NCI-H69 (cell line): ENCODE data around the gene CNEP1R1.
A peak's percentile ranks its signal among the peaks of the same experiment; 100 is the strongest.

ENCODE experiments used
- DNase-seq: peaks from one replicate; lab custom pipeline; 2025; lab: John Stamatoyannopoulos, UW

The CNEP1R1 gene

GRCh38 chr16:50017553-50017952 is 7.5 kb upstream of the CNEP1R1 start:
- DNase-seq: no peak

GRCh38 chr16:50021544-50021943 is 3.5 kb upstream of the CNEP1R1 start:
- peak; percentile 50 for DNase-seq

DNA sequence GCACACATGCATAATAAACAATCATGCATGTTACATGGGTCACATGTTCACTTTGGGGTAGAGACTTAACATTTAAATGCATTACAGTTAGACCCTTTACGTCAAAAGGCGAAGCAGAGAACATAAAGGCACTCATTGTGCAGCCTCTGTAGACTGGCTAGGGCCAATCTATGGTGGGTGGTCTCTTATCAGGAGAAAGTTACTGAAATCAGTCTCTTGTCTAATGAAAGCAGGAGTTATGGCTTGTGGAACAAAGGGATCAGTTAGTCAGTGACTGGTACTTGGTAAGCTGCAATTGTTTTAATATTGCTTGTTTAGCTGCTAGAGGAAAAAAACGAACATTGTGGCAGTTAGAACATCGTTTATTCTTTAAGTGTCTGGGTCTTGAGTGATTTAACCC is 1.4 kb upstream of the CNEP1R1 start:
- no peak for DNase-seq

DNA sequence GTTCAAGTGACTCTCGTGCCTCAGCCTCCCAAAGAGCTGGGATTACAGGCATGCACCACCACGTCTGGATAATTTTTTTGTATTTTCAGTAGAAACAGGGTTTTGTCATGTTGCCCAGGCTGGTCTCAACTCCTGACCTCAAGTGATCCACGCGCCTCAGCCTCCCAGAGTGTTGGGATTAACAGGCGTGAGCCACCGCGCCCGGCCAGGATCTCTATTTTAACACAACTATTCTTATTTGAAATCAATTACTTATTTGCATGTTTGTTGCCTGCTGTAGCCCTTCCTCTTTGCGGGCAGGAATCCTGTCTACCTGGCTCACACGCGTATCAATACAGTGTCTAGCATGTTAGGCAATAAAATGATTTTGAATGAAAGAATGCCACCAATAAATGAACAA is 818 bp upstream of the CNEP1R1 start:
- DNase-seq: no peak

- DNase-seq: peak; percentile 52
Measured at GRCh38 chr16:50025537-50025931, 509 bp downstream of the CNEP1R1 start.

GRCh38 chr16:50027829-50028228 is 2.8 kb downstream of the CNEP1R1 start:
- DNase-seq: no peak

GRCh38 chr16:50035468-50035992 is 10.5 kb downstream of the CNEP1R1 start:
- peak; percentile 13 for DNase-seq

GRCh38 chr16:50036426-50036825 is 11.4 kb downstream of the CNEP1R1 start:
- DNase-seq: peak; percentile 82

- no peak for DNase-seq
Measured at GRCh38 chr16:50037662-50038220, 12.7 kb downstream of the CNEP1R1 start.

DNA sequence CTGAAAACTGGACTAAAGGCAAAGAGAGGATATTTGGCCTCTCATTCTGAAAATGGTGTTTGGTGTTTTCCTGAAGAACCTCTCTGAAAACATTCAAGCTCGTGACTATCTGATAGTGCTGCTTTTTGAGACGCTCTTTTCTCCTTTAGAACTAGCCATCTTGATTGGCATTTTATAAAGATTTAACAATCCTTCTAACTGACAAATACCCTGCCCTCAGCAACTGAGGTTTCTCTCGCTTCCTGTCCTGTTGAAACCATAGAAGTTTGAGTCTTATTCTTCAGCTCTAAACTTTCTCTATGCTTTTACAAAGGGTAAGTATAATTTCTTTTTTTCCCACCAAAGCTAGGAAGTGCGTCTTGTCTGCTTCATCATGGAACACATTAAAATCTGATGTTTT is 13.3 kb downstream of the CNEP1R1 start:
- no peak for DNase-seq

DNA sequence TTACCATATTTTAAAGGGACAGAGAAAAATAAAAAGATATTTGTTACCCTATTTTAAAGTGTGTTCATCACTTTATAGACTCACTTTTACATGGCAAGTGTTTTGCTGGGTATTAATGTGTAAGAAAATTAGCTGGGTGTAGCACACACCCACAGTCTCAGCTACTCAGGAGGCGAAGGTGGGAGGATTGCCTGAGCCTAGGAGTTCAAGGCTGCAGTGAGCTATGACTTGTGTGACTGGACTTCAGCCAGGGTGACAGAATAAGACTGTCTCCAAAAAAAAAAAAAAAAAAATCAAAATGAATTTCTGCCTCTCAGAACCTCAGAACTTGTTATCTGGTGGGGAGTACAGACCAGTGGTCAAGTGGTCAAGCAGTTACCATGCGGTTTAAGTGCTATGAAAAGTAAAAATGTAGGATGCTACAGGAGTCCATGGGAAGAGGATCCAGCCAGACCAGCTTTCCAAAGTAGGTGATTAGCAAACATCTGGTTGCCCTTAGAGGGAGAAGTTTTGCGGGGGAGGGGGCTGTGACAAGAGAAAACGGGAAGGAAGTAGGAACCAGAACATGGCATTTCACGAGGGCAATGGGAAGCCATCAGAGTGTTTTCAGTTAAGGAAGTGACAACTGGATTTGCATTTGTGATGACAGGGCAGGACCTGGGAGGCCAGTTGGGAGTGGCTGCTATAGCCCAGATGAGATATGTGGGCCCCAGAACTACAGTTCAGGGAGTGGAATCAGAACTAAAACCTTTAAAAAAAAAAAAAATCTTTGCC is 13.9 kb downstream of the CNEP1R1 start:
- DNase-seq: no peak

DNA sequence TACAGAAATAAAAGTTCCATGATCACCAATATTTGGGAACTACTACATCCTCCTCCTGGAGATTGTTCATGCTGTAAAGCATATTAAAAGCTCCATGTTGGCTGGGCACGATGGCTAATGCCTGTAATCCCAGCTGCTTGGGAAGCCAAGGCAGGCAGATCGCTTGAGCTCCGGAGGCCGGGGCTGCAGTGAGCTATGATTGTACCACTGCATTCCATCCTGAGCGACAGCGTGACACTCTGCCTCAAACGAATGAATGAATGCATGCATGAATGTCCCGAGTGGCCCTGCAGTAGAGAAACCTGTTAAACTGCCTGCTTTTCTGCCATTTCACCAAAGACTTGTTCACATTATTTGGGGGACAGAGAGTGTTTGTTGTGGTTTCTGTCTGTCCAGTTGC is 15.0 kb downstream of the CNEP1R1 start:
- no peak for DNase-seq

DNA sequence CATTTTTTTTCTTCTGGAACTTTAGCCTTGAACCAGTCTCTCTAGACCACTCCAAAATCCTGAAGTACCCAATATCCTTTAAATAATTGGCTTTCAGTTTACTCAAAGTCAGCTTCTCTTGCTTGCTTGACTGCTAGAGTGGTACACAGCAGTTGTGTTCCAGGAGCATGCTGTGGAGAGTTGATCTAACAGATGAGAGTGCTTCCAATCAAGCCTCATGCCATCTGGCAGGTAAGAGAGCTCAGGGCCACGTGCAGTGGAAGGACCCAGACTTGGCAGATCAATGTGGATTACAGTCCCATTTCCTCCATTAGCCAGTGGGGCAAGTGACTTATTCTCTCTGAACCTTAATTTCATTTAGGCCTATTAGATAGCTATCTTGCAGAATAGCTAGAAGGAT is 15.7 kb downstream of the CNEP1R1 start:
- no peak for DNase-seq

GRCh38 chr16:50043358-50043757 is 18.3 kb downstream of the CNEP1R1 start:
- no peak for DNase-seq

- no peak for DNase-seq
Measured at GRCh38 chr16:50045412-50045811, 20.4 kb downstream of the CNEP1R1 start.

- no peak for DNase-seq
Measured at GRCh38 chr16:50046853-50047252, 21.8 kb downstream of the CNEP1R1 start.

DNA sequence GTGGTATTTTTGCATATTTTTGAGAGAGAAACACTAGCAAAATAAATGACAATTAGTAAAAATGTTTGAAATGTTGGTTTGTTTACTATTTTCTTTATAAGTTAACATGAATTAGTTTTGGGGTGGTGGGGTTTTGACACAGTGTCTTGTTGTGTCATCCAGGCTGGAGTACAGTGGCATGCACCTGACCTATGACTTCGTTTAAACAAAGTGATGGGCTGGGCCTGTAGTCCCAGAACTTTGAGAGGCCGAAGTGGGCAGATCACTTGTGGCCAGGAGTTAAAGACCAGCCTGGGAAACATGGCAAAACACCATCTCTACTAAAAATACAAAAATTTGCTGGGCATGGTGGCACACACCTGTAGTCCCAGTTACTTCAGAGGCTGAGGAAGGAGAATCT is 22.8 kb downstream of the CNEP1R1 start:
- DNase-seq: no peak

- DNase-seq: no peak
Measured at GRCh38 chr16:50050802-50051201, 25.8 kb downstream of the CNEP1R1 start.

- DNase-seq: no peak
Measured at GRCh38 chr16:50056226-50056625, 31.2 kb downstream of the CNEP1R1 start.

GRCh38 chr16:50058091-50058771 is 33.2 kb downstream of the CNEP1R1 start:
- no peak for DNase-seq

- peak; percentile 1 for DNase-seq
Measured at GRCh38 chr16:50059111-50059510, 34.1 kb downstream of the CNEP1R1 start.

DNA sequence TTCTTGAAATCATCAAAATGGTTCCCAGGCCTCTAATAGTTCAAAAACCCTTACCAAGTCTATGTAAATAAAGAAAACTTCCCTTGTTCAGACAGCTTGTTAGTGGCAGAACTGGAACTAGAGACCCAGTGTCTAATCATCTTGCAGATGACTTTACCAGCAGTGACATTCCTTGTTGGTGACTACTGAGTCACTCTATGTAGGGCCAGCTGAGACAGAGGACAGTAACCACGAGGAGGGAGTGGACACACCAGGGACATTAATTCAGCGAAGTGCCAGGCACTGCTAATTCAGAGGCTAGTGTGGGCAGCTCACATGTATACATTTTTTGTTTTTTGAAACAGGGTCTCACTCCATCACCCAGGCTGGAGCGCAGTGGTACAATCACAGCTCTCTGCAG is 34.6 kb downstream of the CNEP1R1 start:
- DNase-seq: no peak

DNA sequence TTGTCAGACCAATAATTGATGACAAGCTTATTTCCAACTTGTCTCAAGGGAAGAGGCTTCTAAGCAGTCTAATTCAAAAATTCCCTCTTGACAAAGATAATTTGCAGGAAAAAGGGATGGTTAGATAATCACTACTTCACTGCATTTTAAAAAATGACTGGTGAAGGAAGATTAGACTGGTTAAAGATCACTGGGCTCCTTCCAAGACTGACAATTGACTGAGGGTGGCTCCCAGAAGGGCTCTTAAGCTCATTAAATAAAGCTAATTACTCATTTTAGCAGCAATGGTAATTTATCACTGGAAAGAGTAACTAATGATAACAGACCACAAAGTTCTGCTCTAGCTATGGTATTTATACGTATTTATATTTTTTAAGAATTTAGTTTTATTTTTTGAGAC is 36.3 kb downstream of the CNEP1R1 start:
- no peak for DNase-seq
